NCI-H774 (cell line): ENCODE measurements around the gene PIK3CA.
"Not testable (repeated sequence)": the region's sequence is repeated elsewhere in the genome, so short reads cannot be mapped to it uniquely, and the experiment has no call there.

Source experiments
- DNase-seq: peaks from one replicate; lab custom pipeline; 2025; lab: John Stamatoyannopoulos, UW

Gene PIK3CA

DNA sequence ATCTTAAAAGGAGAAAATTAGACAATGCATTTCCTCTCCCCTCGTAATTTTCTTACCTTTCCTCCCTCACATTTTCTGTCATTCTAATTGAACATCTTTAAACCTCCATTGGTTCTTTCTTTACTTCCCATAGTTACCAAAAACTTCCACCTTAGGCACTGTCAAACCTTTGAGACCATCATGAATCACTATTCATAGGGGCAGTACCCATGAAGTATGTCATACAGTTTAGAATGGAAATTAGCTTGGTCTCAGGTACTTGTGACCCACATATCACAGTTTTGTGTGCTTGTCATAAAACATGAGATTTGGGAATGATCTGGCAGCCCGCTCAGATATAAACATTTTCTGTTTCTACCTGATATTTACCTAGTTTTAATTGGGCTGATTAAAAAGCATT, 52.6 kb downstream of the PIK3CA start:
- DNase-seq, result no peak

DNA sequence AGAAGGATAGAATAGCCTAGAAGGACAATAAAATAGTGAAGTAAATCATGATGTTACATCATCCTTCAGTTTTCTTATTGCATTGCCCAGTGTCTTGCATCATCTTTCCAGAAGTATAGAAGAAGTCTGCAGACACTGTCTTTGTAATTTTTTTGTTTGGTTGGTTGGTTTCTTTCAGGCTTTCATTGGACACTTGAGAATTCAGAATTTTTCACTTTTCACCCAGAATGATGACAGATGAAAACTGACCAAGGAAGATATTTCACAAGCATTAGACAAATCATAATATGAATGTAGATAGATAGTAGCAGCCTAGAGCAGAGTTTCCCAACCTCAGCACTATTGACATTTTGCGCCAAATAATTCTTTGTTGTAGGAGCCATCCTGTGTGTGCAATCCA, 67.4 kb downstream of the PIK3CA start:
- DNase-seq, result not testable (repeated sequence)

- DNase-seq, result not testable (repeated sequence)
Measured at GRCh38 chr3:179218213-179218612, 70.1 kb downstream of the PIK3CA start.

DNA sequence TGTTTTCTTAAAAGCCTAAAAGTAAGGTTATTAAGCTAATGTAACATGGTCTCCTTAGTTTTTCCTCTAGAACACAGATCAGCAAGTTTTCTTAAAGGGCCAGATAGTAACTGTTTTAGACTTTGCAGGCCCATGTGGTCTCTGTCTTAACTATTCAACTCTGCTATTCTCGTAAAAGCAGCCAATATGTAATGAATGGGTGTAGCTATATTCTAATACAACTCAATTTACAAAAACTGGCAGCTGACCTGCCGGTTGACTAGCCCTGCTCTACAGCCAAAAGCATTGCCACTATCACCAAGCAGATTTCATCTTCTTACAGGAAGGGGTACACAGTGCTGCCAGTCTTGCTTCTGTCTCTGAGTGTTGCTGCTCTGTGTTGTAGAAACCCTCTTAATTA, 75.4 kb downstream of the PIK3CA start:
- no peak for DNase-seq

- DNase-seq, result no peak
Measured at GRCh38 chr3:179224584-179224983, 76.4 kb downstream of the PIK3CA start.

- DNase-seq, result no peak
Measured at GRCh38 chr3:179227349-179227748, 79.2 kb downstream of the PIK3CA start.

- no peak for DNase-seq
Measured at GRCh38 chr3:179229177-179229576, 81.0 kb downstream of the PIK3CA start.

- no peak for DNase-seq
Measured at GRCh38 chr3:179233043-179233442, 84.9 kb downstream of the PIK3CA start.

GRCh38 chr3:179234199-179234598, 86.0 kb downstream of the PIK3CA start:
- DNase-seq, result no peak

GRCh38 chr3:179236669-179237301, 88.6 kb downstream of the PIK3CA start:
- no peak for DNase-seq

GRCh38 chr3:179240299-179240698, 92.1 kb downstream of the PIK3CA start:
- DNase-seq, result not testable (repeated sequence)

GRCh38 chr3:179242859-179243258, 94.7 kb downstream of the PIK3CA start:
- not testable (repeated sequence) for DNase-seq

DNA sequence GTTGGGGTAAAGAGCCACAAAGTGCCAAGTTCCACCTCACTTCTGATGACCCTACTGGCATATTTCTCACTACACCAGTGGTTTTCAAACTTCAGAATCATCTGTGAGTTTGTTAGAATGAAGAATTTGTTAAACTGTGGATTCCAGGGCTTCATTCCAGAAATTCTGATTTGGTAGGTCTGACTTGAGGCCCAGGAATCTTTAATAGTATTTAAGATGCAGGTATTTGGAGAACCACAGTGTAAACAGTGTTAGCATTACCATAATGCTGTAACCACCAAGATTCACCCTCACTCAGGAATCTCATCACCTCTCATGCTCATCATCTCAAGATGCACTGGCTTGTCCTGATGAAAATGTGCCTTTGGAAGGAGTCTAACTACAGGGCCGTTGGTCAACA, 96.7 kb downstream of the PIK3CA start:
- no peak for DNase-seq

DNA sequence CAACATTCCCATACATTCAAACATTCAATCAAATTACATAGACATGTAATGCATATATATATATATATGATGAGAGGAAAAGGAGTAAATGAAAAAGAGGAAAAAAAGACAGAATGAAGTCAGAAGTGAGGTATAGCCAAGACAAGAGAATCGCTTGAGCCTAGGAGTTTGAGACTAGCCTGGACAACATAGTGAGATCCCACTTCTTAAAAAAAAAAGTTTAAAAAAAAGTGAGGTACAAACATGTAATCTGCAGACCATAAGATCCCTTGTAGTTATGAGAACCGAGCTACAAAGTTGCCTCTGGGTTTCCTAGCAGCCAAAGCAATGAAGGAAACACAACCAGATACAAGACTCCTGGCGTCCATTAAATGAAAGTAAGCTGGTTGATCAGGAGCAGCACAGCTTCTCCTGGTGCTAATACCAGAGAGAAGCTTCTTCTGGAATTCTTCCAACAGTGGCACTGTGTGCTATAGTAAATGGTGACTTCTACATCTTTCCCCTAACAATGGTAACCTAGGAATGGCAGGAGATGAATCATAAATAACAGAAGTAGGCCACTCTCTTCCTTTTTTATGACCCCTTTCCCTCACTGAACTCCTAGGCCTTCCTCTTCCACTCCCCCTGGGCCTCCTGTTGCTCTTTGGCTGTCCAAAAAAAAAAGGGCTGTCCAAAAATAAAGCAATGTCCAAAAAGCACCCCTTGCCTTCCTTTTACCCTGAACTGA, 99.3 kb downstream of the PIK3CA start:
- DNase-seq, result no peak

- no peak for DNase-seq
Measured at GRCh38 chr3:179250803-179251476, 102.8 kb downstream of the PIK3CA start, which contains the start of gene KCNMB3. Gene KCNMB3, minus strand, starts transcription at chr3:179251114. Its CDS starts 124 bp downstream, at chr3:179250990.

- no peak for DNase-seq
Measured at GRCh38 chr3:179256813-179257212, 108.7 kb downstream of the PIK3CA start.

DNA sequence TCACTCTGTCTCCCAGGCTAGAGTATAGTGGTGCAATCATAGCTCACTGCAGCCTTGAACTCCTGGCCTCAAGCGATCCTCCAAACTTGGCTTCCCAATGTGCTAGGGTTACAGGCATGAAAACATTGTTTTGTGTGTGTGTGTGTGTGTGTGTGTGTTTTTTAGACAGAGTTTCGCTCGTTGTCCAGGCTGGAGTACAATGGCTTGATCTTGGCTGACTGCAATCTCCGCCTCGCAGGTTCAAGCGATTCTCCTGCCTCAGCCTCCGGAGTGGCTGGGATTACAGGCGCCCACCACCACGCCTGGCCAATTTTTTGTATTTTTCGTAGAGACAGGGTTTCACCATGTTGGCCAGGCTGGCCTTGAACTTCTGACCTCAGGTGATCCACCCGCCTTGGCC, 109.6 kb downstream of the PIK3CA start:
- DNase-seq, result not testable (repeated sequence)

DNA sequence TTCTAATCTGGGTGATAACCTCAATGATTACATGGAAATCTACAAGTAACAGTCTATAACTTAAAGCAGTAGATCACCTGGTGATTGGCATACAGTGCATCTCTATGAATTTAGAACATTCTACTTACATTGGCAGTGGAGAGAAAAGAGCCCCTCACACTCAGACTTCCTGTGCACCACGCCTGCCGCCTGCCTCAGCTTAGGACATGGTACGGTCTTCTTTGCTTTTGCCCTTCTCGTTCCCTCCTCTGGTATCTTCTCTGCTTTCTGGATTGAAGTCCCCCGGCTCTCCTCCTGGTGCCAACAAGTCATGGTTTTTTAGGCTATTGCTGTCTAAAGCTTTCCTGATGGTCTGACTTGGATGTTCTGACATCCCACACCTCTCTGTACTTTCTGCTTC, 110.7 kb downstream of the PIK3CA start:
- DNase-seq, result no peak

DNA sequence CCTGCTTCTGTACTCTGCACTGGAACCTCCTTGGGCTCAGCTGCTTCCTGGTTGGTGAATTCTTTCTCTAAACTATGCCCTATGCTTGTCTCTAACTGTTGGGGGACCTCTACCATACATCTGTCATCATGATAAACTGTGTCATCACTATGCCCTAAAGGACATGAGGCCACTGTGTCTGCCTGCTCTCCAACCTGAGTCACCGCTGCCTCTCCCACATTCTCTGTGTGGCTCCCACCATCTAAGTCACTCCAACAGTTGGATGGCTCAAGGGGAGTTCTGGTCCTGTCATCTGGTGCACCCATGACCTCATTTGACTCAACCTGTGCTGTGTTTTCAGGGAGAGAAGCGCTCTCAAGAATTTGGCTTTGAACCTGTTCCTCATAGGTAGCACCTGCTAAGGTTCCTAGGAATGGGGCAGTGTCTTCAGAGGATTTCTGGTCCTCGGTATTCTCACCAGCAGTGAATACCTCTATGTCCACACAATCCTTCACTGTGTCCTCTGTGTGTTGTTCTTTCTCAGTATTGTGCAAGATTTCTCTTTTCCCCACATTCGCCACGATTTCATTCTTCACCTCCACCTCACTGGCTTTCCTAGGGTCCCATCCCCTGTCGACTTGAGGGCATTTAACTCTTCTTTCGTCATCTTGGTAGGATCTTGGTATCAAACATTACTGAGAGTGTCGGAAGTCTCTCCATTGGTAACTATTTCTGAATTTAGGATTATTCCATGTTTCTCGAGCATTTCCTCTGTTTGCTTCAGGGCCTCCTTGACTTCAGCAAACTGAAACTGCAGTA, 112.0 kb downstream of the PIK3CA start:
- DNase-seq, result not testable (repeated sequence)

DNA sequence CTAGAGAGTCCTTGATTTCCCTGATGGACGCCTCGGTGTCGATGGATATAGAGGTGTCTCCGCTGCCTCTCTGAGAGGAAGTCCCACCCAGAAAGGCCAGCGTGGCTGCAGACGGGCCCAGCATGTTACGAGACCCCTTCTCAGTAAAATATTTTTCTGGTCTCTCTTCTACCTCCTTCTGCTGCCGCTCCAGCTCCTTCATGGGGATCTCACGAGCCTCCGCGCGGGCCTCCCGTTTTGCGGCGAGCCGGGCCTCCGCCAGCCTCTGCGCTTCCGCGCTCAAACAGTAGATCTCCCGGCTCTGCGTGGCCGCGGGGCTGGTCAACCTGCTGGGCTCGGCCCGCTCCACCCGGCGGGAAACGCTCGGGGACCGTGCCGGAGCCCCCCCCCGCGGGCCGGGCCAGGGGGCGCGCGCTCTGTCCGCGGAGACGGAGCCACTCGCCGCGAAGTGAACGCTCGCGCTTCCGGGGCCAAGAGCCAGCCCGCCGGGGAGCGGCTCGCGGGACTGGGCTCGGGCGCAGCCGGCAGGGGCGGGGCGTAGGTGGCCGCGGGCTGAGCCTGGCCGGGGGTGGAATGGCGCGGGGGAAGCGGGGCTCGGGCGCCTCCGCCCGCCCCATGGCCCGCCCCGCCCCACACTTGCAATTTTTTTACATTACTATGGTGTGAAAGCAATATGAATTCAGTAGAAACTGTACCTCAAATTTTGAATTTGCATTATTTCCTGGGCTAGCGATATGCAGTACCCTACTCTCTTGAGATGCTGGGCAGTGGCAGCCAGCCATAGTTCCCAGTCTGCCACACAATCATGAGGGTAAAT, 113.0 kb downstream of the PIK3CA start:
- peak; percentile 90 for DNase-seq

DNA sequence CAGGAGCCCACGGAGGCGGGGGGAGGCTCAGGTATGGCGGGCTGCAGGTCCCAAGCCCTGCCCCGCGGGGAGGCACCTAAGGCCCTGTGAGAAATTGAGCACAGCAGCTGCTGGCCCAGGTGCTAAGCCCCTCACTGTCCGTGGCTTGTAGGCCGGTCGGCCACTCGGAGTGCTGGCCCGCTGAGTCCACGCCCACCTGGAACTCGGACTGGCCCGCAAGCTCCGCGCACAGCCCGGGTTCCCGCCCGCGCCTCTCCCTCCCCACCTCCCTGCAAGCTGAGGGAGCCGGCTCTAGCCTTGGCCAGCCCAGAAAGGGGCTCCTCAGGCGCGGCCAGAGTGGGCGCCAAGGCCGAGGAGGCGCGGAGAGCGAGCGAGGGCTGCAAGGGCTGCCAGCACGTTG, 115.0 kb downstream of the PIK3CA start:
- no peak for DNase-seq
